Stomach (tissue), 9 donors: ENCODE results near the gene ZACN. TPM values are rescaled to one million over a fixed set of nuclear protein-coding genes. Genes with fewer than 3 reads are reported as not detected.

ENCODE experiments used
- DNase-seq, 2 donors: peaks; one replicate each; pipeline versions ENCODE4 v3.0.0 to v3.0.0-alpha.2; 2013 to 2019
- H3K27ac ChIP-seq, 5 donors: fragments of 200-600 bp in 4 of 5; sonication (generic) in 4 of 5; one replicate each; pipeline ENCODE4 v1.5.1; 2013 to 2019; ENCODE audit warnings: mild to moderate bottlenecking in 1 of 5, moderate library complexity in 1 of 5
- H3K27me3 ChIP-seq, 3 donors: fragments of 200-600 bp; sonication (generic); one replicate each; pipeline ENCODE4 v1.5.1; 2017 to 2019; ENCODE audit warnings: mixed run types in 1 of 3
- H3K36me3 ChIP-seq, 4 donors: fragments of 200-600 bp; sonication (generic); 1 replicate in 3 of 4; 2 replicates in 1 of 4; pipeline ENCODE4 v1.5.1; 2016 to 2019
- H3K4me1 ChIP-seq, 4 donors: fragments of 200-600 bp; sonication (generic); one replicate each; pipeline ENCODE4 v1.5.1; 2016 to 2019
- H3K4me3 ChIP-seq, 4 donors: fragments of 200-600 bp; sonication (generic) in 3 of 4; one replicate each; pipeline ENCODE4 v1.5.1; 2016 to 2019; ENCODE audit warnings: mild to moderate bottlenecking in 1 of 4
- H3K9me3 ChIP-seq, 4 donors: fragments of 200-600 bp; sonication (generic); one replicate each; pipeline ENCODE4 v1.5.1; 2016 to 2019
- EP300 ChIP-seq: sonication (generic); formaldehyde crosslinking; IDR thresholded peaks from one replicate; pipeline ENCODE4 v1.6.1; 2017; ENCODE audit warnings: antibody characterized with exemption
- POLR2A ChIP-seq, 4 donors: fragments of 450-650 bp; IDR thresholded peaks; one replicate each; pipeline ENCODE4 v1.6.1; 2016; ENCODE audit warnings: antibody characterized with exemption in 4 of 4, control low read depth in 2 of 4, mild to moderate bottlenecking in 1 of 4, moderate library complexity in 1 of 4
- POLR2AphosphoS5 ChIP-seq, 3 donors: sonication (generic); formaldehyde crosslinking; IDR thresholded peaks; one replicate each; pipeline ENCODE4 v1.6.1; 2016; ENCODE audit warnings: antibody characterized with exemption in 3 of 3
- WGBS, 5 donors: extraction: QIAGEN DNeasy Blood & Tissue Kit in 3 of 5; methylation state at CpG; one replicate each; pipeline versions ENCODE4 v1.1.5 to v1.1.7; 2013 to 2018; 5-methylcytosine and 5-hydroxymethylcytosine counted together
- intact Hi-C: fragments of 100-400 bp; cut with DNase I; formaldehyde crosslinking; loops from one replicate; pipeline ENCODE4 v1.15.1; 2023; ENCODE audit warnings: low total_unique reads
- polyA plus RNA-seq, 3 donors: library from polyadenylated mRNA; stranded (reverse); fragments of 200-250 nt; gene quantifications; one replicate each; pipeline ENCODE4 v1.2.3, GENCODE V29; 2013
- total RNA-seq, 5 donors: library from RNA; depleted of rRNA; stranded (reverse); fragments of >200 nt; gene quantifications; one replicate each; pipeline versions ENCODE4 v1.1.0 to v1.2.3, GENCODE V29; 2014 to 2016
- TF ChIP-seq, protein P1 (sequence below), 7 experiments: fragments of 450-650 bp in 4 of 7; fragments of 200-600 bp in 3 of 7; sonication (generic) in 3 of 7; IDR thresholded peaks; one replicate each; pipeline ENCODE4 v1.5.1; 2016 to 2019; ENCODE audit warnings: antibody characterized with exemption in 7 of 7, control low read depth in 2 of 7, mild to moderate bottlenecking in 1 of 7
- donor health status: healthy with polysubstance abuse.
- donor health status: Bipolar disorder and iron deficiency.
- donor health status: healthy.

Gene ZACN
- total and polyA plus RNA-seq, 8 donors: 1.00 to 1.9 (median 1.4) TPM; not detected in 5

DNA sequence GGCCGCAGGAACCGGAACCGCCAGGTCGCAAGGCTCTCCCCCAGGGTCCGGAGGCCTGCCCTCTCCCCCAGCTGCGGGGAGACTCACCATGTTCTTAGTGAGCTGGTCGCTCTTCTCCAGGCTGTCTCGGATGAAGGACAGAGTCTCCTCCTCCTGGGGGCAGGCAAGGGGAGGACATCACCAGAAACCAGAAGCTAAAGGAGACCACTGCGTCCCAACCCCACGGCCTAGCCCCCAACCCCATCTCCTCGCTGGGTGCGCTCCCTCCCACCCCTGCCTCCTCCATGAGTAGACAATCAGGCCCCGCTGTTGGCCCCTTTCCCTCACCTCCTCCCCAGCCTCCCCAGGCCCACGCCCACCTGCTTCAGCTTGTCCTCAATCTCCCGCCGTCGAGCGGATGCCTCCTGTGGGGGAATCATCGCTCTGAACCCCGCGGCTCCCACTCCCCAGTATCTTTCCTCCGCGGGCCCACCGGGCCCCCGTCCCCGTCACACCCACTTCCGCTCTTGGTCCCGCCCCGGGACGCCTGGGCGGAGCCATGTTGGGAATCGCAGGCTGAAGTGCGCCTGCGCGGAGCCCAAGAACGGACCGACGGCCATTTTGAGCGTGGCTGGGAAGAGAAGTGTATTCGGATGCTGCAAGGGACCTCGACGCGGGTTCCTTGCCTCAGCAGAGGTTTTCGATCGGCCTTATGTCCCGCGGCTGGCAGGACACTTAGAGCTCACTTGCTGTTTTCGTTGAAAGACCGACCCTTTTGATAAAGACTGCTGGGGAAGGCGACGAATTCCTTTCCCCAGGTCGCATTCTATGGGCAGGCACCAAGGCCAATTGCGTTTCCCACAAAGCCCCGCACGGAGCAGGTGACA is 24.5 kb downstream of the ZACN start, which contains the start of gene EXOC7:
Gene EXOC7, minus strand, starts transcription at position 514 of the 866 bp plus-strand sequence. Its CDS starts 95 bp downstream, at position 419.
- Histone ChIP-seq H3K36me3 (peaks cover 26 to 35% (median 33%) of the 10 kb centered on the region in 4 donors), H3K9me3 (no peaks in the 10 kb centered on the region), H3K27me3 (no peaks in the 10 kb centered on the region), H3K4me3 (peak within 1 kb of the TSS; percentile 91 to 94 (median 91)), H3K27ac (peak within 1 kb of the TSS; percentile 69 to 86 (median 82)), H3K4me1 (peaks cover 16 to 48% (median 36%) of the 10 kb centered on the region in 4 donors)
- TF ChIP-seq POLR2AphosphoS5 (IDR thresholded peaks at IDR 0.05): peak; percentile 79 to 92 (median 86)
- TF ChIP-seq, protein P1, sequence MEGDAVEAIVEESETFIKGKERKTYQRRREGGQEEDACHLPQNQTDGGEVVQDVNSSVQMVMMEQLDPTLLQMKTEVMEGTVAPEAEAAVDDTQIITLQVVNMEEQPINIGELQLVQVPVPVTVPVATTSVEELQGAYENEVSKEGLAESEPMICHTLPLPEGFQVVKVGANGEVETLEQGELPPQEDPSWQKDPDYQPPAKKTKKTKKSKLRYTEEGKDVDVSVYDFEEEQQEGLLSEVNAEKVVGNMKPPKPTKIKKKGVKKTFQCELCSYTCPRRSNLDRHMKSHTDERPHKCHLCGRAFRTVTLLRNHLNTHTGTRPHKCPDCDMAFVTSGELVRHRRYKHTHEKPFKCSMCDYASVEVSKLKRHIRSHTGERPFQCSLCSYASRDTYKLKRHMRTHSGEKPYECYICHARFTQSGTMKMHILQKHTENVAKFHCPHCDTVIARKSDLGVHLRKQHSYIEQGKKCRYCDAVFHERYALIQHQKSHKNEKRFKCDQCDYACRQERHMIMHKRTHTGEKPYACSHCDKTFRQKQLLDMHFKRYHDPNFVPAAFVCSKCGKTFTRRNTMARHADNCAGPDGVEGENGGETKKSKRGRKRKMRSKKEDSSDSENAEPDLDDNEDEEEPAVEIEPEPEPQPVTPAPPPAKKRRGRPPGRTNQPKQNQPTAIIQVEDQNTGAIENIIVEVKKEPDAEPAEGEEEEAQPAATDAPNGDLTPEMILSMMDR (IDR thresholded peaks at IDR 0.05): no peak
- WGBS, 5 donors: 3 to 9% (median 4%) methylated on average over 31 to 55 of the region's 55 CpGs
- intact Hi-C loops: no loop called here
- peak; percentile 94 to 98 for DNase-seq

DNA sequence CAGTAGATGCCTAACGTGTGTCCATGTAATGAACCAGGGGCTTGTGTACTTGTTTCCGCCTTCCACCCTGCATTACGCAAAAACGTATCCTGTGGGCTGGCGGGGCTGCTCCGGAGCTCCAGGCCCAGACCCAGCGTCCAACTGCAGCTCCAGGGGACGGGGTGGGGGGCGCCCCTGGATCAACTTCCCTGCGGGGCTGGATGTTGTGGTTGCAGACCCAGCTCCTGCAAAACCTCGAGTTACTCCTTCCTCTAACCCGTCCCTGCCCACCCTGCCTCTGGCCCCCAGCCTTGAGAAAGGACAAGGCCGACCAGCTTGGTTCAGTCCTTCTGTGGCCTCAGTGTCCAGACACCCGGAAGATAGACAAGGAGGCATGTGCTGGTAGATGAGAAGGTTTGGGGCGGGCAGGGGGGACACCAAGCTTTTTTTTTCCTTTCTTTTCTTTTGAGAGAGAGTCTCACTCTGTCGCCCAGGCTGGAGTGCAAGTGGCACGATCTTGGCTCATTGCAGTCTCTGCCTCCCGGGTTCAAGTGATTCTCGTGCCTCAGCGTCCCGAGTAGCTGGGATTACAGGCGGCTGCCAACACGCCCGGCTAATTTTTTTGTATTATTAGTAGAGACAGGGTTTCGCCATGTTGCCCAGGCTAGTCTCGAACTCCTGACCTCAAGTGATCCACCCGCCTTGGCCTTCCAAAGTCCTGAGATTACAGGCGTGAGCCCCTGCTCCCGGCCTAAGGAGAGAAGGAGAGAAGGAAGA is 25.3 kb downstream of the ZACN start:
- Histone ChIP-seq H3K4me1 (peaks cover 16 to 48% (median 36%) of the 10 kb centered on the region in 4 donors), H3K27ac (peak overlapping the region; percentile 69 to 86 (median 82)), H3K36me3 (peaks cover 22 to 26% (median 25%) of the 10 kb centered on the region in 4 donors), H3K27me3 (no peaks in the 10 kb centered on the region), H3K4me3 (peak overlapping the region; percentile 91 to 94 (median 91)), H3K9me3 (no peaks in the 10 kb centered on the region)
- no peak for DNase-seq
- 81 to 87% (median 86%) methylated on average over 29 of the region's 29 CpGs for WGBS, 5 donors
- intact Hi-C loops: no loop called here
- TF ChIP-seq EP300 (no peak), POLR2AphosphoS5 (IDR thresholded peaks at IDR 0.05) (no peak)

DNA sequence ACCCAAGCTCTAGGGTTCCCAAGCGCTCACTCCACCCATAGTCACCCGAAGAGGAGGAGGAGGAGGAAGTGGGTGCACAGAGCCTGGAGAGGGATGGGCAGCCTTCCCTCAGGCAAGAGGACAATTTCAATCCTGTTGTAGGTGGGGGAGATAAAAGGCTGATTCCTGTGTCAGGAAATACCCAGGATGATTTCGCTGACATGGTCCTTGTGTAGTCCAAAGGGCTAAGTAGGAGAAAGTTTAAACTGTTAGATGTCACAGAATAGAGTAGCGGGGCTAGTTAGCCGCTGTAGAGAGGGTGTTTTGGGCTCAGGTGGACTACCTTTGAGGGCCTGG is 25.9 kb downstream of the ZACN start:
- Histone ChIP-seq H3K9me3 (no peaks in the 10 kb centered on the region), H3K27ac (no peak overlapping the region), H3K36me3 (peaks cover 17 to 21% (median 20%) of the 10 kb centered on the region in 4 donors), H3K4me3 (no peak overlapping the region), H3K27me3 (no peaks in the 10 kb centered on the region), H3K4me1 (peaks cover 16 to 48% (median 36%) of the 10 kb centered on the region in 4 donors)
- intact Hi-C loops: no loop called here
- TF ChIP-seq POLR2AphosphoS5 (IDR thresholded peaks at IDR 0.05) (no peak), EP300 (no peak), POLR2A (IDR thresholded peaks at IDR 0.05) (no peak)
- TF ChIP-seq, protein P1 (IDR thresholded peaks at IDR 0.05): no peak
- no peak for DNase-seq
- 67 to 85% (median 75%) methylated on average over 5 of the region's 5 CpGs for WGBS, 5 donors

DNA sequence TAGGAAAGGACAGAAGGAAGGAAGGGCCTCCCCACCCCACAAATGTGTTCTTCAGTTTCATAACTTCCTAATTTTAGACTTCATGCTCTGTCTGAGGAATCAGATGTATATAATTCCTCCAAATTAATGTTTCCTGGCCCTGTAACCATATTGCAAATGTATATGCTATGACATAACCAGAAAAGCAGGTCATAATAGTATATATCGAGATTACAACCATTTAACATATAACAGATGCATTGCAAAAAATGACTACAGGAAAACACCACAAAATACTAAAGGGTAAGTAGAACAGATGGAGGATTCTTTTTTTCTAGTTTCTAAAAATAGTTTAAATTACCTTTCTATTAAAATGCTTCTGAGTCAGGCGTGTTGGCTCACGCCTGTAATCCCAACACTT is 27.7 kb downstream of the ZACN start:
- no peaks in the 10 kb centered on the region for H3K27me3 ChIP-seq
- H3K9me3 ChIP-seq: no peaks in the 10 kb centered on the region
- intact Hi-C loops: no loop called here
- no peak overlapping the region for H3K4me3 ChIP-seq
- peaks cover 16 to 42% (median 34%) of the 10 kb centered on the region in 4 donors for H3K4me1 ChIP-seq
- peaks cover 1 to 3% (median 2%) of the 10 kb centered on the region in 4 donors for H3K36me3 ChIP-seq
- TF ChIP-seq, protein P1 (IDR thresholded peaks at IDR 0.05): no peak
- TF ChIP-seq EP300 (no peak), POLR2AphosphoS5 (IDR thresholded peaks at IDR 0.05) (no peak), POLR2A (IDR thresholded peaks at IDR 0.05) (no peak)
- 59 to 65% (median 61%) methylated on average over 3 of the region's 3 CpGs for WGBS, 5 donors
- DNase-seq: no peak
- H3K27ac ChIP-seq: peak overlapping the region in 2 of 5 donors; percentile 19 to 39
